LHCN-M2 (cell line): ENCODE data around the gene LCN9. TPM values are rescaled to one million over a fixed set of nuclear protein-coding genes. Genes with fewer than 3 reads are reported as not detected.
"Not testable (repeated sequence)": the region's sequence is repeated elsewhere in the genome, so short reads cannot be mapped to it uniquely, and the experiment has no call there.

Source experiments
- DNase-seq: peaks from one replicate; pipeline ENCODE4 v3.0.0-alpha.2; 2012; ENCODE audit warnings: low read depth
- polyA plus RNA-seq: library from polyadenylated mRNA; unstranded; fragments of >200 nt; gene quantifications from one replicate; pipeline ENCODE4 v1.2.1, GENCODE V29; 2012; ENCODE audit warnings: missing spikeins
- total RNA-seq: library from RNA; depleted of rRNA; stranded (reverse); fragments of >200 nt; gene quantifications from 2 replicates; pipeline ENCODE4 v1.2.3, GENCODE V29; 2014; rRNA removed

LCN9 gene, protein sequence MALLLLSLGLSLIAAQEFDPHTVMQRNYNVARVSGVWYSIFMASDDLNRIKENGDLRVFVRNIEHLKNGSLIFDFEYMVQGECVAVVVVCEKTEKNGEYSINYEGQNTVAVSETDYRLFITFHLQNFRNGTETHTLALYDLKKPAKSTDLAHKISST
- total RNA-seq = not detected in 2 replicates
- polyA plus RNA-seq = not detected

- DNase-seq = peak; percentile 12
Observed at GRCh38 chr9:135662758-135663450, at the start of gene LCN9. LCN9 (plus strand) TSS chr9:135663309; CDS start chr9:135663322, 13 bp downstream.

- DNase-seq = no peak
Observed at GRCh38 chr9:135613946-135614805, 48.9 kb upstream of the LCN9 start.

DNA sequence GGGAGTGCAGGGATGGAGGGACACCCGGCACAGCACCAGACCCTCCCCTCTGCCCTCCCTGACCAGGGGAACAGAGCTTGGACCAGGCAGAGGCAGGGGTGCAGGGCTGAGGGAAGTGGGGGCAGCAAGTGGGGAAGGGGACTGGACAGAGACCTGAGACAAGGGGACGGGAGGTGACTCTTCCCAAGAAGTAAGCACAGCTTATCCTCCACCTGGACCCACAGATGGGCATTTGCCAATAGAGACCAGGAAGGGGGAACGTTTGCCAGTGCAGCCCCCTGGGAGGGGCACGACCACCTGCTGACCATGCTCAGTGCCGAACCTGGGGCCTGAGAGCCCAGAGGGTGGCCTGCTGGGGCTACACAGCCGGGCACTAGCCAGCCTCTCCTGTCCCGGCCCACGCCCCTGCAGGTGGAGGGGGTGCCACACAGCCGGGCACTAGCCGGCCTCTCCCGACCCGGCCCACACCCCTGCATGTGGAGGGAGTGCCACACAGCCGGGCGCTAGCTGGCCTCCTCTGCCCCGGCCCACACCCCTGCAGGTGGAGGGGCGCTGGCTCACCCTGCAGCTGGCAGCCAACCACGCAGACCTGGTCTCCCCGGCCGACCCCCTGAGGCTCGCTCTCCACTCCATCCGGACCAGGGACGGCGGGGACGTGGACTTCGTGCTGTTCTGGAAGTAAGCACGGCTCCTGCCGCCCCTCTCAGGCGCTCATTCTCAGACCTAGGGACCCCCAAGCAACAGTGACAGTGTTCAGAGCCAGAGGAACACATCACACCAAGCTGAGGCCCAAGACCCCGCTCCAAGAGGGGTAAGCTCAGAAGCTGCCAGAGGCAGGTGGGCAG is 48.1 kb upstream of the LCN9 start:
- no peak for DNase-seq

- DNase-seq = no peak
Observed at GRCh38 chr9:135615666-135616618, 47.2 kb upstream of the LCN9 start.

- DNase-seq = no peak
Observed at GRCh38 chr9:135616619-135617537, 46.2 kb upstream of the LCN9 start.

GRCh38 chr9:135617538-135617900 is 45.6 kb upstream of the LCN9 start:
- no peak for DNase-seq

GRCh38 chr9:135617991-135618411 is 45.1 kb upstream of the LCN9 start:
- DNase-seq = no peak

- DNase-seq = no peak
Observed at GRCh38 chr9:135618866-135619598, 44.1 kb upstream of the LCN9 start.

DNA sequence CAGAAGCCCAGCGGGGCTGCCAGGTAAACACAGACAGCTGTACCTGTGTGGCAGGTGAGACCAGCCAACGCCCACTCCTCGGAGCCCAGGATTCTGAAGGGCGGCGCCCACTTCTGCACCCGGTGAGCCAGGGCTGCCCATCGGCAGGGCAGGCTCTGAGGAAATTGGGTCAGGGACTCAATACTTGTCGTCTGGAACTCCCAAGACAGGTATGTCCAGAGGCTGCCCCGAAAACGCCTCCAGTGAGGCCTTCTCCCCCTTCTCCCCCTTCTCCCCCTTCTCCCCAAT is 43.6 kb upstream of the LCN9 start:
- DNase-seq = no peak

- no peak for DNase-seq
Observed at GRCh38 chr9:135620558-135620957, 42.6 kb upstream of the LCN9 start.

DNA sequence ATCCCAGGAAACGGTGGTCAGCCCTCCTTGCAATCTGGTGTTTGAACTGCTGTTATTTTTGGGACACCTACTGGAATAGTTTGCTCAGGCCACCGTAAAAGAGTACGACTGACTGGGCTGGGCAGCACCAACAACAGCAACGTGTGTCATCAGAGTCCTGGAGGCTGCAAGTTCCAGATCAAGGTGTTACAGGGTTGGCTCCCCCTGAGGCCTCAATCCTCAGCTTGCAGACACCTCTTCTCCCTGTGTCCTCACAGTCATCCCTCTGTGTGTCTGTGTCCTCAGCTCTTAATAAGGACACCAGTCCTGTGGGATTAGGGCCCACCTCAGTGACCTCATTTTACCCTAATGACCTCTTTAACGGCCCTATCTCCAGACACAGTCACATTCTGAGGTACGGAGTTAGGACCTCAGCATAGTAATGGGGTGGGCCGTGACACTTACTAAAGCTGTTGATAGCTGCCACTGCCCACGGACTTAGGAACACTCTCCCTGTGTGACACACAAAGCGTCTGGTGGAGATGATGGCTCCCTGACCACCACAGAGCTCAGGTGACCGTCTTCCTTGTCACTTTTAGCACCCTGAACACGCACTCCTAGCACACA is 40.6 kb upstream of the LCN9 start:
- DNase-seq = no peak

DNA sequence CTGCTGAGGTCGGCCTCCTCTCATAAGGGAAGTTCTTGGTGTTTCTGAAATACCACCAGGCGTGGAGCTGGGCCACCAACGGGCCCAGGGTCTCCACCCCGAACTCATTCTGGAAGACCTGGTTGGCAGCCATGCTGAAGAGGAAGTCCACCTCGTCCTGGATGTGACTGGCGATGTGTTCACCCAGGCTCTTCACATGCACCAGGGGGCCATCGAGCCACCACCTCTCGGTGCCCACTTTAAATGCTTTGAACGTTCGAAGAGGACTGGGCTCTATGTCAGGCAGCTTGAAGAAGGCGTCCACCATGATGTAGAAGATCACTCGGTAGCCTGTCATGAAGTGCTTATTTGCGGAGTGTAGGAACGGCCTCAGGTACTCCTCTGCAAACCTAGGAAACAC is 38.8 kb upstream of the LCN9 start:
- DNase-seq = no peak

- DNase-seq = no peak
Observed at GRCh38 chr9:135632841-135633240, 30.3 kb upstream of the LCN9 start.

GRCh38 chr9:135636930-135637530 is 26.1 kb upstream of the LCN9 start:
- DNase-seq = not testable (repeated sequence)

- DNase-seq = no peak
Observed at GRCh38 chr9:135639196-135639595, 23.9 kb upstream of the LCN9 start, which contains the start of gene GLT6D1. GLT6D1 (minus strand) TSS chr9:135639540; CDS start chr9:135639187, 353 bp downstream.

DNA sequence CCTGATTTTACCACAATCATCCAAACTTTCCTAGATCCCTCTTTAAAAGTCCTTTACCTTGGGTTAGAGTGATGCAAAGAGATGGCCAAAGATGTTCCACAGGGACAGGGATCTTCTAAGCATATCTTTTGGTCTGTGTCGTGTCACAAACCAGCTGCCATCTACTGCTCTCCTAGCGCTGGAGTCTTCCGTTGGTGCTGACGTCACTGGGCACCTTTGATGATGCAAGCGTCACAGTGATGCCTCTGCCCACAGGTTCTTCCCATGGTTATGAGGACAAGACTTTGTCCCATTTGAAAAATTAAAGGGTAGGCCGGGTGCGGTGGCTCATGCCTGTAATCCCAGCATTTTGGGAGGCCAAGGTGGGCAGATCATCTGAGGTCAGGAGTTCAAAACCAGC is 22.1 kb upstream of the LCN9 start:
- no peak for DNase-seq

DNA sequence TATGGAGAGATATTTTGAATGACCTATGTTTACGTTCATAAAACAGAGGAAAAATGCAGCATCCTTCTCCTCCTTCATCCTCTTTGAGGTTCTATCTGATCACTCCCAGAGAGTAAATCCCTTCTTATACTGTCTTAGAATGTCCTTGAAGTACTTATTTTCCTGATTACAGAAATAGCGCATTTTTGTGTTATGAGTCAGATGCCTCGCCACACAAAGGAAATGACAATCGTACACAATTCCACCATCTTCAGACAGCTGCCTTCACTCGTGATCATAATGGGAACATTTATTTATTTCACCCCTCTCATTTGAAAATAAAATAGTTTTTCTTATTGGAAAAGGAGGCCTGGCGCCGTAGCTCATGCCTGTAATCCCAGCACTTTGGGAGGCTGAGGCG is 21.4 kb upstream of the LCN9 start:
- DNase-seq = peak; percentile 91
